Measurements from ENCODE around the gene CCDC200. TPM values are rescaled to one million over a fixed set of nuclear protein-coding genes. Genes with fewer than 3 reads are reported as not detected.

The CCDC200 gene
- polyA plus RNA-seq, 1 of the 3 experiments (the other 2 are of a cell fraction) = not detected

GRCh38 chr17:43199633-43200032 lies 28.8 kb downstream of the CCDC200 start:
- Histone ChIP-seq H3K79me2 (ENCODE audit: insufficient read depth) (no peaks in the 10 kb centered on the region), H3F3A (replicated peaks; ENCODE audit: insufficient read depth) (peaks cover 5% of the 10 kb centered on the region), H3K27ac (ENCODE audit: low read depth in 2 of 2, low read length in 1 of 2) (no peak overlapping the region), H3K4me1 (ENCODE audit: control insufficient read depth in 1 of 2, insufficient read depth in 2 of 2, low read depth in 1 of 2, low read length in 1 of 2) (no peaks in the 10 kb centered on the region), H2AFZ (ENCODE audit: low read depth) (no peak overlapping the region), H3K27me3 (ENCODE audit: insufficient read depth) (no peaks in the 10 kb centered on the region), H3K4me2 (no peak overlapping the region), H3K9me2 (no peaks in the 10 kb centered on the region), H3K9me3 (no peaks in the 10 kb centered on the region), H3K4me3 (ENCODE audit: low read depth in 2 of 2, low read length in 1 of 2) (no peak overlapping the region), H3K36me3 (replicated peaks in 1 of 2; ENCODE audit: control insufficient read depth in 1 of 2, insufficient read depth in 2 of 2, low read length in 1 of 2) (peaks cover 53 to 64% of the 10 kb centered on the region in 2 experiments), H3K9ac (no peak overlapping the region), H4K20me1 (ENCODE audit: insufficient read depth) (no peaks in the 10 kb centered on the region)
- POLR2A ChIA-PET = interaction anchor here (1.4 kb wide), 1 partner anchor 168 kb away, joined by 4 read pairs; no protein-coding TSS in a partner anchor
- DNase-seq = no peak
- 100% methylated on average over 2 of the region's 2 CpGs for WGBS (ENCODE audit: low lambda C conversion rate)
- TF ChIP-seq SIN3A (IDR thresholded peaks at IDR 0.05; ENCODE audit: borderline replicate concordance, low read depth, low read length) (no peak), IRF3 (IDR thresholded peaks at IDR 0.05; ENCODE audit: low read depth, low read length) (no peak), CTCF (IDR thresholded peaks at IDR 0.05) (no peak)
- CTCF ChIA-PET = interaction anchor here (0.9 kb wide), 1 partner anchor 18 kb away, joined by 3 read pairs; no protein-coding TSS in a partner anchor

GRCh38 chr17:43193251-43193650 lies 35.2 kb downstream of the CCDC200 start:
- H3K79me2 ChIP-seq (ENCODE audit: insufficient read depth) = no peaks in the 10 kb centered on the region
- H3K9me3 ChIP-seq = no peaks in the 10 kb centered on the region
- CTCF ChIA-PET = interaction anchor here (1.4 kb wide), 1 partner anchor 116 kb away, joined by 3 read pairs; no protein-coding TSS in a partner anchor
- H3F3A ChIP-seq (replicated peaks; ENCODE audit: insufficient read depth) = no peaks in the 10 kb centered on the region
- no peak for DNase-seq
- H3K36me3 ChIP-seq (replicated peaks in 1 of 2; ENCODE audit: control insufficient read depth in 1 of 2, insufficient read depth in 2 of 2, low read length in 1 of 2) = peaks cover 64 to 69% of the 10 kb centered on the region in 2 experiments
- 98% methylated on average over 5 of the region's 5 CpGs for WGBS (ENCODE audit: low lambda C conversion rate)
- H3K9ac ChIP-seq = no peak overlapping the region
- H4K20me1 ChIP-seq (ENCODE audit: insufficient read depth) = no peaks in the 10 kb centered on the region
- no peaks in the 10 kb centered on the region for H3K27me3 ChIP-seq (ENCODE audit: insufficient read depth)
- POLR2A ChIA-PET = no interaction called here
- H2AFZ ChIP-seq (ENCODE audit: low read depth) = no peak overlapping the region
- no peak overlapping the region for H3K4me3 ChIP-seq (ENCODE audit: low read depth in 2 of 2, low read length in 1 of 2)
- no peak overlapping the region for H3K27ac ChIP-seq (ENCODE audit: low read depth in 2 of 2, low read length in 1 of 2)
- H3K9me2 ChIP-seq = no peaks in the 10 kb centered on the region
- H3K4me2 ChIP-seq = no peak overlapping the region
- no peaks in the 10 kb centered on the region for H3K4me1 ChIP-seq (ENCODE audit: control insufficient read depth in 1 of 2, insufficient read depth in 2 of 2, low read depth in 1 of 2, low read length in 1 of 2)
- TF ChIP-seq GABPA (IDR thresholded peaks at IDR 0.05; ENCODE audit: low read depth) = no peak
- TF ChIP-seq TCF12 (IDR thresholded peaks at IDR 0.05) = no peak
- TF ChIP-seq GATA2 (CRISPR knock-in tag; IDR thresholded peaks at IDR 0.05) = no peak
- no peak for TF ChIP-seq MEF2A (IDR thresholded peaks at IDR 0.05; ENCODE audit: borderline replicate concordance, low read depth)
- TF ChIP-seq ELF1 (IDR thresholded peaks at IDR 0.05) = no peak
- no peak for TF ChIP-seq IRF3 (IDR thresholded peaks at IDR 0.05; ENCODE audit: low read depth, low read length)
- no peak for TF ChIP-seq MXI1 (IDR thresholded peaks at IDR 0.05; ENCODE audit: low read depth, low read length)
- no peak for TF ChIP-seq USF2 (IDR thresholded peaks at IDR 0.05; ENCODE audit: borderline replicate concordance, low read depth, low read length)
- no peak for TF ChIP-seq NRF1 (IDR thresholded peaks at IDR 0.05; ENCODE audit: low read depth, low read length)
- TF ChIP-seq RCOR1 (IDR thresholded peaks at IDR 0.05; ENCODE audit: low read length) = no peak
- TF ChIP-seq FOXM1 (IDR thresholded peaks at IDR 0.05; ENCODE audit: low read depth) = no peak
- no peak for TF ChIP-seq USF1 (IDR thresholded peaks at IDR 0.05; ENCODE audit: borderline replicate concordance, low read depth)
- TF ChIP-seq EZH2phosphoT487 (IDR thresholded peaks at IDR 0.05; ENCODE audit: borderline replicate concordance, low read depth) = no peak
- TF ChIP-seq CTCF (IDR thresholded peaks at IDR 0.05) = no peak
- TF ChIP-seq RXRA (IDR thresholded peaks at IDR 0.05; ENCODE audit: borderline replicate concordance, low read depth) = no peak
- TF ChIP-seq EP300 (IDR thresholded peaks at IDR 0.05; ENCODE audit: borderline replicate concordance in 1 of 2, low read depth in 1 of 2, low read length in 1 of 2) = no peak
- no peak for TF ChIP-seq PBX3 (IDR thresholded peaks at IDR 0.05)

Data from SK-N-SH (cell line).